ENCODE data around the gene SCRT2. TPM values are rescaled to one million over a fixed set of nuclear protein-coding genes. Genes with fewer than 3 reads are reported as not detected.

Gene SCRT2
- total RNA-seq, 1 experiment from 2014 or later = 0.20 TPM

GRCh38 chr20:618980-619379, 56.6 kb downstream of the SCRT2 start:
- Mint-ChIP-seq H3K9me3 (peaks cover 13% of the 10 kb centered on the region), H3K4me3 (no peak overlapping the region), H3K4me1 (peaks cover 18% of the 10 kb centered on the region), H3K27me3 (ENCODE audit: low read depth) (no peaks in the 10 kb centered on the region; the same call in 1 of the 2 replicates), H3K36me3 (no peaks in the 10 kb centered on the region), H3K27ac (no peak overlapping the region)
- no peak for TF ChIP-seq ZSCAN18 (CRISPR knock-in tag; IDR thresholded peaks at IDR 0.05)
- TF ChIP-seq RORB (CRISPR knock-in tag; IDR thresholded peaks at IDR 0.05) = no peak
- TF ChIP-seq AR (CRISPR knock-in tag; IDR thresholded peaks at IDR 0.05) = no peak
- no peak for TF ChIP-seq AFF4 (CRISPR knock-in tag; IDR thresholded peaks at IDR 0.05; ENCODE audit: borderline replicate concordance)
- no peak for TF ChIP-seq EMX1 (CRISPR knock-in tag; IDR thresholded peaks at IDR 0.05)
- TF ChIP-seq ZNF263 (CRISPR knock-in tag; IDR thresholded peaks at IDR 0.05; ENCODE audit: low read depth) = no peak
- no peak for TF ChIP-seq ZNF219 (CRISPR knock-in tag; IDR thresholded peaks at IDR 0.05; ENCODE audit: borderline replicate concordance)
- no peak for TF ChIP-seq TP53 (CRISPR knock-in tag; IDR thresholded peaks at IDR 0.05)
- TF ChIP-seq OVOL2 (CRISPR knock-in tag; IDR thresholded peaks at IDR 0.05; ENCODE audit: borderline replicate concordance) = no peak
- no peak for TF ChIP-seq ZBTB43 (CRISPR knock-in tag; IDR thresholded peaks at IDR 0.05)
- no peak for TF ChIP-seq ZNF232 (CRISPR knock-in tag; IDR thresholded peaks at IDR 0.05)
- DNase-seq (ENCODE audit: low spot score) (no peak), ATAC-seq (no peak)
- CTCF ChIA-PET = interaction anchor here (0.8 kb wide), 1 partner anchor 21 kb away, joined by 3 read pairs; no protein-coding TSS in a partner anchor
- POLR2A ChIA-PET = interaction anchor here (0.7 kb wide), 1 partner anchor 34 kb away, joined by 3 read pairs; no protein-coding TSS in a partner anchor

- Mint-ChIP-seq H3K36me3 (no peaks in the 10 kb centered on the region), H3K9me3 (peaks cover 13% of the 10 kb centered on the region), H3K4me1 (peaks cover 13% of the 10 kb centered on the region), H3K27ac (no peak overlapping the region), H3K4me3 (no peak overlapping the region), H3K27me3 (ENCODE audit: low read depth) (peaks cover 5% of the 10 kb centered on the region)
- no peak for DNase-seq (ENCODE audit: low spot score)
- POLR2A ChIA-PET = interaction anchor here (0.7 kb wide), 1 partner anchor 33 kb away, joined by 3 read pairs; no protein-coding TSS in a partner anchor
- no peak for ATAC-seq
- CTCF ChIA-PET = interaction anchor here (0.8 to 1.8 kb wide), 6 partner anchors 8 to 56 kb away, joined by 3 to 15 read pairs (median 4); no protein-coding TSS in a partner anchor
- TF ChIP-seq CTCF (IDR thresholded peaks at IDR 0.05) (no peak), KAT7 (CRISPR knock-in tag; IDR thresholded peaks at IDR 0.05; ENCODE audit: borderline replicate concordance) (no peak), SP1 (CRISPR knock-in tag; conservative IDR thresholded peaks at IDR 0.05) (no peak), ZNF423 (CRISPR knock-in tag; IDR thresholded peaks at IDR 0.05) (no peak), E2F5 (CRISPR knock-in tag; IDR thresholded peaks at IDR 0.05) (no peak), ARID4B (CRISPR knock-in tag; IDR thresholded peaks at IDR 0.05; ENCODE audit: borderline replicate concordance) (no peak)
Observed at GRCh38 chr20:617934-618690, 57.5 kb downstream of the SCRT2 start.
